Activated B cell treated with CpG ODN at 0.5 μM for 24 hours (primary cell): ENCODE data around the gene ATP11A. TPM values are rescaled to one million over a fixed set of nuclear protein-coding genes. Genes with fewer than 3 reads are reported as not detected.

Experiments
- ATAC-seq: fragments of 200-7000 bp; cut with Tn5 transposase; one replicate; pipeline ENCODE4 v1.10.0; 2021; ENCODE audit warnings: low read depth, mild to moderate bottlenecking, moderate library complexity
- CTCF ChIA-PET: fragments of 350-600 bp; sonication (Branson Sonifier 250); formaldehyde crosslinking; loops from one replicate; lab custom pipeline; 2021; ENCODE audit warnings: antibody characterized with exemption; lab: Charles Lee
- POLR2A ChIA-PET: fragments of 350-600 bp; sonication (Branson Sonifier 250); formaldehyde crosslinking; loops from one replicate; lab custom pipeline; 2021; ENCODE audit warnings: antibody characterized with exemption; lab: Charles Lee
- DNase-seq: peaks from one replicate; pipeline ENCODE4 v3.0.0; 2022
- H3K27ac Mint-ChIP-seq: one replicate; pipeline ENCODE4 v1.8.0; 2020; ENCODE audit warnings: mixed read lengths
- H3K27me3 Mint-ChIP-seq: one replicate; pipeline ENCODE4 v1.8.0; 2021; ENCODE audit warnings: mixed read lengths
- H3K36me3 Mint-ChIP-seq: one replicate; pipeline ENCODE4 v1.8.0; 2021; ENCODE audit warnings: low read depth, mixed read lengths
- H3K4me1 Mint-ChIP-seq: one replicate; pipeline ENCODE4 v1.8.0; 2021; ENCODE audit warnings: mixed read lengths
- H3K4me3 Mint-ChIP-seq: one replicate; pipeline ENCODE4 v1.8.0; 2020; ENCODE audit warnings: mild to moderate bottlenecking, mixed read lengths
- H3K9me3 Mint-ChIP-seq: one replicate; pipeline ENCODE4 v1.8.0; 2020; ENCODE audit warnings: mixed read lengths
- CTCF ChIP-seq: fragments of 200-600 bp; IDR thresholded peaks from one replicate; pipeline ENCODE4 v1.8.0; 2022; ENCODE audit warnings: antibody characterized with exemption, mild to moderate bottlenecking
- intact Hi-C: fragments of 100-400 bp; cut with micrococcal nuclease; formaldehyde crosslinking; loops from one replicate; pipeline ENCODE4 v1.15.1; 2024
- total RNA-seq: library from RNA; stranded (reverse); gene quantifications from 2 replicates; pipeline ENCODE4 v1.2.3, GENCODE V29; 2022

The ATP11A gene
- total RNA-seq, 1 donor from 2014 or later: 49.6 TPM

GRCh38 chr13:112822851-112823250 is 133.0 kb downstream of the ATP11A start:
- H3K27ac Mint-ChIP-seq: no peak overlapping the region
- no peak for TF ChIP-seq CTCF
- ChIA-PET CTCF (no interaction called here), POLR2A (interaction anchor here (0.6 kb wide), 1 partner anchor 59 kb away, joined by 3 read pairs; no protein-coding TSS in a partner anchor)
- DNase-seq (no peak), ATAC-seq (no peak)
- H3K4me1 Mint-ChIP-seq: no peaks in the 10 kb centered on the region
- H3K27me3 Mint-ChIP-seq: no peaks in the 10 kb centered on the region
- H3K4me3 Mint-ChIP-seq: no peak overlapping the region
- peaks cover 74% of the 10 kb centered on the region for H3K36me3 Mint-ChIP-seq
- intact Hi-C loops: no loop called here
- no peaks in the 10 kb centered on the region for H3K9me3 Mint-ChIP-seq

- Mint-ChIP-seq H3K4me1 (no peaks in the 10 kb centered on the region), H3K27ac (no peak overlapping the region), H3K9me3 (no peaks in the 10 kb centered on the region), H3K27me3 (no peaks in the 10 kb centered on the region), H3K4me3 (no peak overlapping the region), H3K36me3 (peaks cover 70% of the 10 kb centered on the region)
- intact Hi-C loops: no loop called here
- POLR2A ChIA-PET: interaction anchor here (0.6 kb wide), 1 partner anchor 184 kb away, joined by 9 read pairs; no protein-coding TSS in a partner anchor
- ATAC-seq: no peak
- no peak for DNase-seq
- TF ChIP-seq CTCF: no peak
- CTCF ChIA-PET: no interaction called here
Measured at GRCh38 chr13:112824429-112824828, 134.6 kb downstream of the ATP11A start.

- Mint-ChIP-seq H3K36me3 (peaks cover 64% of the 10 kb centered on the region), H3K27ac (no peak overlapping the region), H3K27me3 (no peaks in the 10 kb centered on the region), H3K9me3 (no peaks in the 10 kb centered on the region), H3K4me1 (no peaks in the 10 kb centered on the region), H3K4me3 (no peak overlapping the region)
- POLR2A ChIA-PET: no interaction called here
- DNase-seq (no peak), ATAC-seq (no peak)
- TF ChIP-seq CTCF: no peak
- intact Hi-C loops: no loop called here
- CTCF ChIA-PET: no interaction called here
Measured at GRCh38 chr13:112825071-112825470, 135.2 kb downstream of the ATP11A start.

GRCh38 chr13:112825875-112826274 is 136.0 kb downstream of the ATP11A start:
- ATAC-seq (no peak), DNase-seq (no peak)
- Mint-ChIP-seq H3K27ac (no peak overlapping the region), H3K27me3 (no peaks in the 10 kb centered on the region), H3K4me1 (no peaks in the 10 kb centered on the region), H3K36me3 (peaks cover 61% of the 10 kb centered on the region), H3K4me3 (no peak overlapping the region), H3K9me3 (no peaks in the 10 kb centered on the region)
- ChIA-PET POLR2A (no interaction called here), CTCF (no interaction called here)
- intact Hi-C loops: no loop called here
- no peak for TF ChIP-seq CTCF

GRCh38 chr13:112826565-112826964 is 136.7 kb downstream of the ATP11A start:
- POLR2A ChIA-PET: no interaction called here
- intact Hi-C loops: no loop called here

More at GRCh38 chr13:112826565-112826964, 136.7 kb downstream of the ATP11A start:
- Mint-ChIP-seq H3K27ac (no peak overlapping the region), H3K4me1 (no peaks in the 10 kb centered on the region), H3K36me3 (peaks cover 67% of the 10 kb centered on the region), H3K27me3 (no peaks in the 10 kb centered on the region), H3K4me3 (no peak overlapping the region), H3K9me3 (no peaks in the 10 kb centered on the region)
- no peak for DNase-seq
- CTCF ChIA-PET: no interaction called here
- TF ChIP-seq CTCF: no peak
- no peak for ATAC-seq
